ENCODE results near the gene IFI16.

DNA sequence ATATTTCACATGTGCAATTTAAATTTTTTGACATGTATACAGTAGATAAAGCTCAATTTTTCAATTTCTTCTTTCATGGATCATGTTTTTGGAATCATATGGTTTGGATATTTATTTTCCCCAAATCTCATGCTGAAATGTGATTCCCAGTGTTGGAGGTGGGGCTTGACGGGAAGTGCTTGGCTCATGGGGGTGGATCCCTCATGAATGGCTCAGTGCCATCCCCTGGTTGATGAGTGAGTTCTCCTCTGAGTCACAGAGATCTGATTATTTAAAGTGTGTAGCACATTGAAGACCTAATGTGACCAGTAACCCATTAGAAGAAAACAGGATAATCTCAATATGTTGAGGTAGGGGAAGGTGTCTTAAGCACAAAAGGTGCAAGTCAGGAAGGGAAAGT lies 9.1 kb upstream of the IFI16 start:
- TF ChIP-seq CTCF (conservative IDR thresholded peaks at IDR 0.05; ENCODE audit: low read length) (no peak), EZH2phosphoT487 (IDR thresholded peaks at IDR 0.05; ENCODE audit: borderline replicate concordance, low read depth, low read length) (no peak)

Measured in OCI-LY7 (cell line).